ENCODE results near the gene NEK2.
"Not testable (repeated sequence)": the region's sequence is repeated elsewhere in the genome, so short reads cannot be mapped to it uniquely, and the experiment has no call there.

The NEK2 gene

GRCh38 chr1:211675230-211676105 lies at the start of gene NEK2:
Gene NEK2 (minus strand): TSS chr1:211675621. CDS start chr1:211675479, 142 bp downstream.
- DNase-seq = peak; percentile 69 to 98 (median 83)
- intact Hi-C loops (cut with DNase I) = no loop called here

GRCh38 chr1:211724687-211725196 lies 49.3 kb upstream of the NEK2 start:
- peak in 1 of 10 donors; percentile 78 for DNase-seq
- intact Hi-C loops (cut with DNase I) = no loop called here

DNA sequence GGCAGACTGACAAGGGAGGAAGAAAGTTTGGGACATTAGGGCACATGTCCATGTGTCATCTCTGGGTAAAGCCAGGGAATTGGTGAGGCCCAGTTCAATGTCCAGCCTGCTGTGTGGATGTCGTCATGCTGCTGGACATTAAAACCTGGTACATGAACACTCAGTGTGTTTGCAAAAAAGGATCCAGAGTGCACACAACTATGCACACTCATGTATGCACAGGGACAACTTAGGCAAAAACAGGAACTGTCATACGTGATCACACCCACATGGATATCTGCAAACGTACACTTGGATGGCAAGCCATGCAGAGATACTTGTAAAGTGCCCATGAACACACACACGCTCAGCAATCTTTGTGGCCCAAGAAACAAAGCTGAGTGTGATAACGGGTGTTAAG lies 47.9 kb upstream of the NEK2 start:
- DNase-seq = peak in 1 of 10 donors; percentile 25
- intact Hi-C loops (cut with DNase I) = no loop called here

- intact Hi-C loops (cut with DNase I) = no loop called here
- DNase-seq = peak in 1 of 10 donors; percentile 9
These were observed 47.1 kb upstream of the NEK2 start for GRCh38 chr1:211722277-211723175.

GRCh38 chr1:211716555-211716954 lies 41.1 kb upstream of the NEK2 start:
- intact Hi-C loops (cut with DNase I) = not testable (repeated sequence)

GRCh38 chr1:211715971-211716370 lies 40.5 kb upstream of the NEK2 start:
- peak in 1 of 10 donors; percentile 65 for DNase-seq
- intact Hi-C loops (cut with DNase I) = no loop called here

More at GRCh38 chr1:211716555-211716954, 41.1 kb upstream of the NEK2 start:
- not testable (repeated sequence) for DNase-seq

GRCh38 chr1:211714154-211714553 lies 38.7 kb upstream of the NEK2 start:
- DNase-seq = peak in 1 of 10 donors; percentile 32
- intact Hi-C loops (cut with DNase I) = no loop called here

- intact Hi-C loops (cut with DNase I) = no loop called here
- DNase-seq = peak in 1 of 10 donors; percentile 12
These were observed 37.8 kb upstream of the NEK2 start for GRCh38 chr1:211713231-211713630.

GRCh38 chr1:211711315-211711705 lies 35.9 kb upstream of the NEK2 start:
- DNase-seq = peak in 1 of 10 donors; percentile 50
- intact Hi-C loops (cut with DNase I) = no loop called here

DNA sequence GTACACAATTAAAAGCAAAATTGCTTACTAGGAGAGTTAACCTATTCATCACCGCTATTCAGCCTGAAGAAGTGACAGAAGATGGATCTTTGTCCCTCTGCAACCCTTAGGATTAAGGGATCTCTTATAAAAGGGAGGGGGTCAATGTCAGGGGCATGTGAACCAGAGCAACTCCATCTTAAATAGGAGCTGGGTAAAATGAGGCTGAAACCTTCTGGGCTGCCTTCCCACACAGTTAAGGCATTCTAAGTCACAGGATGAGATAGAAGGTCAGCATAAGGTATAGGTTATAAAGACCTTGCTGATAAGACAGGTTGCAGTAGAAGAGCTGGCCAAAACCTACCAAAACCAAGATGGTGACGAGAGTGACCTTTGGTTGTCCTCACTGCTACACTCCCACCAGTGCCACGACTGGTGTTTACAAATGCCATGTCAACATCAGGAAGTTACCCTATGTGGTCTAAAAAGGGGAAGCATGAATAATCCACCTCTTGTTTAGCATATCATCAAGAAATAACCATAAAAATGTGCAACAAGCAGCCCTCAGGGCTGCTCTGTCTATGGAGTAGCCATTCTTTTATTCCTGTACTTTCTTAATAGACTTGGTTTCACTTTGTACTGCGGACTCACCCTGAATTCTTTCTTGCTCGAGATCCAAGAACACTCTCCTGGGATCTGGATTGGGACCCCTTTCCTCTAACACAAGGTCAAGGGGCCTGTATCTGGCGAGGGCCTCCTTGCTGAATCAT lies 35.3 kb upstream of the NEK2 start:
- peak in 1 of 10 donors; percentile 9 for DNase-seq
- intact Hi-C loops (cut with DNase I) = no loop called here

DNA sequence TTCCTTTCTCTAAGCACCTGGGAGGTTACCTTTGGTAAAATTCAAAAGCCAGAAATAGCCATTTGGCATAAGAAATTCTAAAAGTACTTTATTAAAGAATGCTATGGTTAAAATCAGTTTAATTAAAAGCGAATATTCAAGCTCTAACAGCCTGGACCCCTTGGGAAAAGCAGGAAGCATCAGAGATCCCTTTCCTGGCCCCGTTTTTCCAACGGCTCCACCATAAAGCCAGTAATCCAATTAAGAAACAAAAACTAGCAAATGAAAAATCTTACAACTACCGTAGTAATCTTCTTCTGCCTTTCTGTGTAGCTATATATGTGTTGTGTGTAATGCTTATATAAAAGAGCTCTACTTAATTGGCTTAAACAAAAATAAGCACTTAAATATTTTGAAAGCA lies 33.5 kb upstream of the NEK2 start:
- intact Hi-C loops (cut with DNase I) = no loop called here
- DNase-seq = no peak

DNA sequence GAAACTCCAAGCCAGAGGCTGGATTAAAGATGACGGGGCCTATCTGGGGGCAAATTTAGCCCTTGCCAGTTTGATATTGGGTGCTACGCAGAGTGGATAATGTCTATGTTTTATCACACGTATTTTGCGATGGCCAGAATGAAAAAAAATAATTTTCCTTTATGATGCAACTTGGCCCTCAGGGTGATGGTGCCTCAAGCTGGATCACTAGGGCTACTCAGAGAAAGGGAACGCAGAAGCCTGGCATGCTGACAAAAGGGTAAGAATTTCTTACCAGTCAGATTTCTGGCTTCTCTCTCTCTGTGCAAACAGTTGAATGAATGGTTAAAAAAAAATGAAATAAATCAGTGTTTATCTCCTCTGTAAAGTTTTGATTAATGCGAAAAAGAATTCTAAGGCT lies 32.6 kb upstream of the NEK2 start:
- intact Hi-C loops (cut with DNase I) = no loop called here

DNA sequence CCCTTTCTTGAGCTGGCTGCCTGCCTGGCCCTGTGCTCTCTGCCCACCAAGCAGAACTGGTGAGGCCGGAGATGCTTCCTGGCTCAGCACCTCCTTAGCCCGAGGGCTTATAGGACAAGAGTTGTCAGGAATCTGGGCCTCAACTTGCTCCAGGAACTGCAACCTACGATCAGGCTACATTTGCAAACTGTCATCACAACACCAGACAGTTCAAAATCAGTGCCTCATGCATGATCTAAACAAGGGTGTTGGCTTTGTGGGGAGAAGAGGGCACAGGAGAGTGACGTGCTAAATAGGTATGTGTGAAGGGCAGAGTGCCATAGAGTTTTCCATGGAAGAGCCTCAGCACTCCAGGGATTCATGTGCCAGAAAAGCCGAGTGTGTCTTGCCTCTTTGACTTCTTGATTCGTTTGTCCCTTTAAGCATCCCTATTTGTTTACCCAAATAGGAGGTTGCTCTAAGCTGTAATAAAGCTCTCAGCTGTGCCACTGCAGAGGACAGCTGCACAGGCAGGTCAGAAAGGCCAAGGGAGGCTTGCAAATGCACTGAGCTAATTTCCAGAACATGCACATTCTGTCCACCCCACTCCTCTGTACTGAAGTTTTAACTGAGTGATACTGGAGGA lies 30.2 kb upstream of the NEK2 start:
- no peak for DNase-seq
- intact Hi-C loops (cut with DNase I) = no loop called here

More for the DNA sequence above, 32.6 kb upstream of the NEK2 start:
- DNase-seq = no peak

DNA sequence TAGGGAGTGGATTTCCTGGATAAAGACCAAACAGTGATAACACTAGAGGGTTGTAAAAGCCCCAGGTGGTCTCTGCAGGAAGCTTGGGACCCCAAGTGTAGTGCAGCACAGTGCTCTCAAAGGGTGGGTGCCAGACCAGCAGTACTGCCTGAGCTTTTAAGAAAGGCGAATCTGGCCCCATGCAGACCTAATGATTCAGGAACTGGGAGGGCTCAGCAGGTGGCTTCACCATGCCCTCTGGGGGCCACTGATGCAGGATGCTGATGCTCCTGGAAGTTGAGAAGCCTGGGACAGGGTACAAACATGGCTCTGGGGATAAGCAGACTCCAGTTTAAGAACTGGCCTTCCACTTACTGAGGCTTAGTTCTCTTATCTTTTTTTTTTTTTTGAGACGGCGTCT lies 29.1 kb upstream of the NEK2 start:
- no peak for DNase-seq
- intact Hi-C loops (cut with DNase I) = no loop called here

GRCh38 chr1:211703812-211704537 lies 28.6 kb upstream of the NEK2 start:
- DNase-seq = peak in 2 of 10 donors; percentile 16 to 46
- intact Hi-C loops (cut with DNase I) = no loop called here

- no peak for DNase-seq
- intact Hi-C loops (cut with DNase I) = no loop called here
These were observed 26.3 kb upstream of the NEK2 start for GRCh38 chr1:211701733-211702132.

DNA sequence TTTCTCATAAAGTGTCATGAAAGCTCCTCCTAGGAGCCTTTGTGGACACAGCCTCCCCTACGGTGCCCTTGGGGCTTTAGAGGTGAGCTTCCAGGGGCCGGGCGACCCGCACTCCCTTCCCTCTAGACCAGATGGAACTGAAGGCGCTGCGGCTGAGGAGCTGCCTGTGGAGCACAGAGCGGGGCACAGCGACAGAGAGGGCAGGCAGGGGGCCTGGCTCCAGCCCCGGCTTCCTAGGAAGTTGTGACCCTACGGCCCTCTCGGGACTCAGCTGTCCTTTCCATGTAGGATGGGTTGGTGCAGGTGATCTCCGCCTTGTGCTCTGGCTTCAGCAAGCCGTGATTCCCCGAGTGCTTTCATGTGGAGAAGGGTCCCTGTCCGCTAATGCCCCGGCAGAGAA lies 23.6 kb upstream of the NEK2 start:
- no peak for DNase-seq
- intact Hi-C loops (cut with DNase I) = loop anchor here (5.0 kb wide), 1 partner anchor 33 kb away; no protein-coding TSS in a partner anchor

DNA sequence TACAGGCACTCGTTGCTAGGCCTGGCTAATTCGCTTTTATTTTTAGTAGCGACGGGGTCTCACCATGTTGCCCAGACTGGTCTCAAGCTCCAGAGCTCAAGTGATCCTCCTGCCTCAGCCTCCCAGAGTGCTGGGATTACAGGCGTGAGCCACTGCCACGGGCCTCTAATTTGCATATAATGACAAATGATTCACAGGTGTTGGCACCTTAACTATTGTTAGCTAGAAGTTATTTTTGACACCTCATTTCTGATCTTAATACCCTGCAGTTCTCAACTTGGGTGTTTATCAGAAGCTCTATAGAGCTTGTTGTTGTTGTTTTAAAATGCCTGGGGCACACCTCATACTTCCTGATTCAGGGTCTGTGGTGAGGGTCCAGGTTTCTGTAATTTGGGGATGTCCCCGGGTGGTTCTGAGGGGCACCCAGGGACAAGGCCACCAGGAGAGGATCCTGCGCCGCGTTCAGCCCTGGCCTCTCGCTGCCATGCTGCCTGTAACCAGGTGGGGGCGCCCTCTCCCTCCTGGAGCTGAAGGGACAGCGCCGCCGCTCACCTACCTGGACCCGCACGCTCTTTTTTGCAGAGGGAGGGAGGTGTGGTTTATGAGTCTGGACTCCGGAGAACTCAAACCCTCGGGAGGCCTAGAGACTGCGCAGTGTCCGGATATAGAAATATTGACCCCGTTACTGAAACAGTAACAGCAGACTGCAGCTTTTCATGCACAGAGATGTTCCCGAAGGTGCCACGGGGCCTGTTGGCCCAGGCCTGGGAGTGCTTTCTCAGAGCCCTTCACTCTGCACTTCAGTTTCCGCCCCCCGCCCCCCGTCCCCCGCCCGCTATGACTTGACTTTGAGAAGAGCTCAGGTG lies 23.0 kb upstream of the NEK2 start:
- intact Hi-C loops (cut with DNase I) = loop anchor here (1.0 to 5.0 kb wide), 2 partner anchors 34 to 132 kb away; partner anchors contain the start of gene LPGAT1

More for the DNA sequence above, 23.0 kb upstream of the NEK2 start:
- DNase-seq = peak; percentile 69 to 97 (median 87)
